Measurements from ENCODE around the gene CENPU.
"Not testable (repeated sequence)": the region's sequence is repeated elsewhere in the genome, so short reads cannot be mapped to it uniquely, and the experiment has no call there.

The CENPU gene, protein sequence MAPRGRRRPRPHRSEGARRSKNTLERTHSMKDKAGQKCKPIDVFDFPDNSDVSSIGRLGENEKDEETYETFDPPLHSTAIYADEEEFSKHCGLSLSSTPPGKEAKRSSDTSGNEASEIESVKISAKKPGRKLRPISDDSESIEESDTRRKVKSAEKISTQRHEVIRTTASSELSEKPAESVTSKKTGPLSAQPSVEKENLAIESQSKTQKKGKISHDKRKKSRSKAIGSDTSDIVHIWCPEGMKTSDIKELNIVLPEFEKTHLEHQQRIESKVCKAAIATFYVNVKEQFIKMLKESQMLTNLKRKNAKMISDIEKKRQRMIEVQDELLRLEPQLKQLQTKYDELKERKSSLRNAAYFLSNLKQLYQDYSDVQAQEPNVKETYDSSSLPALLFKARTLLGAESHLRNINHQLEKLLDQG

DNA sequence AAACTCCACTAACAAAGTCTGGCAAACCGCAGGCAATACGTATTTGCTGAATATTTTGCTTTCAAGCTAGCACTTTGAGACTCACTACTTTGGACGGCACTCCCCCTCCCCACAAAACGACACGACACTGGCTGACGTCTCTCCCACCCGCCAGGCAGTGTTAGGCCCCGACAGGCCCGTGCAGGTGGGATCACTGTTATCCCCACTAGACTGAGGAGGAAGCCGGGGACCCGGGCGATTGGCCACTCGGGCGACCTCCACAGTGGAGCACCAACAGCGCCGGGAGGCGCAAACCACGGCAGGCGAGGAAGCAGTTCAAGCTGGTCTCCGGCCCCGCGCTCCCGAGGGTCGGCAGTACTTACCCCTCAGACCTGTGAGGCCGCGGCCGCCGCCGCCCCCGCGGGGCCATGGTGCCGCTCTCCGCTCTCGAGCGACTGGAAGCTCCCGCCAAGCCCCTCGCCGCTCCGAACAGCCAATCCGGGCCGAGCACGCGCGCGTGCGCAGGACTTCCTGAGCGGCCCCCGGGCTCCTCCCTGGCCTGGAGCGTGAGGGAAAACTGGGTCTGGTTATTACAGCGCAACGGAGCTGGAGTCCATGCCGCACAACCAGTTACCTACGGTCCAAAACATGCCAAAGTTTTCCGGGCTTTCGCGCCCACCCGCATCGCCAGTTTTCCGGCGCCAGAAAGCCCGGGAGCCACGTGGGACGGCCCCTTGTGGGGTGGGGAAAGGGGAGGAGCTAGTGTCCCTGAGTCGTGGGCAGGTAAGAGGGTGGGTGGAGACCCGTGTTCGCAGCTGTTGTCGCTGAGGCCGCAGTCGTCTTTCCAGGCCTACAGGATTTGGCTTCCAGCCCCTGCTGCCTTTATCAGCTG, at the start of gene CENPU:
CENPU (minus strand) TSS at position 443 of the 871 bp plus-strand sequence; CDS start at position 409, 34 bp downstream.
- peak; percentile 96 for DNase-seq

DNA sequence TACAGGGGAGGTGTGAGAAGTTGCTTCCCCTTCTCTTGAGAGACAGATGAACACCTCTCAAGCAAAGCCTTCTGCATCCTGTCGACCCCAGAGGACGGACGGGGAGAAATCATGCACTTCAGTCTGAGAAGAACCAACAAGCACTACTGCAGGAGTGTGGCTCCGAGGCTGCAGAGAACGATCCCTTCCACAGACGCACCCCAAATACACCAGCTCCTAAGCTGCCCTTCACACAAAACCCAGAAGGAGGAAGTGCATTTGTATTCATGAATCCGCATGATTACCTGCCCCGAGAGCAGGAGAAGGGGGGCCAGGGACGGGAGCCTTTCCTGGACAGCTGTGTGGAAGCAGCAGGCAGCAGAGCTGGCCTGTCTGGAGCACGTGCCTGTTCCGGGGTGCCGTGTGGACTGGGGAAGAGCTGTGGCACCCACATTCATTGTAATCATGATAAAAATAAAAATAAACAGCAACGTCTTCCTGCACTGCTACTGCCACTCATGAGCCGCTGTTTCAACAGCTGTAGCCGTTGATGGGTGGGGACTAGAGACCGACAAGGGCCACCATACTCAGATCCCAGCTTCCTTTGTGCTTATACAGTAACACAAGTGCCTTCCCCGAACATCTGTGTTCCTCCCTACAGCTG, 49.0 kb upstream of the CENPU start:
- DNase-seq, result no peak

DNA sequence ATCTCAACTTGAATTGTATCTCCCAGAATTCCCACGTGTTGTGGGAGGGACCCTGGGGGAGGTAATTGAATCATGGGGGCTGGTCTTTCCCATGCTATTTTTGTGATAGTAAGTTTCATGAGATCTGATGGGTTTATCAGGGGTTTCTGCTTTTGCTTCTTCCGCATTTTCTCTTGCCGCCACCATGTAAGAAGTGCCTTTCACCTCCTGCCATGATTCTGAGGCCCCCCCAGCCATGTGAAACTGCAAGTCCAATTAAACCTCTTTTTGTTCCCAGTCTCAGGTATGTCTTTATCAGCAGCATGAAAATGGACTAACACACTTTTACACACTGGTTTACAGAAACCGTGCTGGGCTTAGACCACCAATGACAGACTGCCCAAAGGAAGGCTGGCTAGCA, 45.3 kb upstream of the CENPU start:
- DNase-seq, result not testable (repeated sequence)

DNA sequence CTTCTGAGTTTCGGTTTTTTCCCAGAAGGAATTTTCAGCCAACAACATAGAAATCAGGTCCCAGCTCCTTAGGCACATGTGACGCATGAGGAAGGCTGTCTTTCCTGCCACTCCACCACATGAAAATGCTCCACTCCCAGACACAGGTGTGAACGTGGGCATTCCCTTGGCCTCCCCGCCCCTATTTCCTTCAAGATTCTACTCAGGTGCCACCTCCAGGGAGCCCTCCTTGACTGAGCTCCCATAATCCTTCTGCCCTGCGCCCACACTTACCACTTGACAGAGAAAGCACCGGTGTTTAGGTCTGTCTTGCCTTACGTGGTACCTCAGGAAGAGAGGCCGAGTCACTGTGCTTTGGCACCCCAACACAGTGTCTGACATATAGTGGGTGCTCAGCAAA, 44.4 kb upstream of the CENPU start:
- DNase-seq, result no peak

DNA sequence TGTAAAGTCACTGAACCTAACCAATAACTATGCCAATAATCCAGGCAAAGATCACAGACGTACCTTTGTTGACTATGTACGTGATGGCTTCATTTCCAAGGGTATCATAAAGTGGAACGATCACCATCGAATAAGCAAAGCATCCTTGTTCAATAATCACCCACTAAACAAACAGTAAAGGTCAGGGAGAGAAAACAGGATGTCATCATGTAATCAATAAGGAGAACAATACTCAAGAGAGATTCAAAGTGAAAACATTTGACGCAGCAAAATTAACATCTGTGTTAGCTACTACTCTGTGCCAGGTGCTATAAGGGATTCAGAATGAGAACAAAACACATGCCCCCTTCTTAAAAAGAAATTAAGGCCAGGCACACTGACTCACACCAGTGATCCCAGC, 42.9 kb upstream of the CENPU start:
- DNase-seq, result no peak

DNA sequence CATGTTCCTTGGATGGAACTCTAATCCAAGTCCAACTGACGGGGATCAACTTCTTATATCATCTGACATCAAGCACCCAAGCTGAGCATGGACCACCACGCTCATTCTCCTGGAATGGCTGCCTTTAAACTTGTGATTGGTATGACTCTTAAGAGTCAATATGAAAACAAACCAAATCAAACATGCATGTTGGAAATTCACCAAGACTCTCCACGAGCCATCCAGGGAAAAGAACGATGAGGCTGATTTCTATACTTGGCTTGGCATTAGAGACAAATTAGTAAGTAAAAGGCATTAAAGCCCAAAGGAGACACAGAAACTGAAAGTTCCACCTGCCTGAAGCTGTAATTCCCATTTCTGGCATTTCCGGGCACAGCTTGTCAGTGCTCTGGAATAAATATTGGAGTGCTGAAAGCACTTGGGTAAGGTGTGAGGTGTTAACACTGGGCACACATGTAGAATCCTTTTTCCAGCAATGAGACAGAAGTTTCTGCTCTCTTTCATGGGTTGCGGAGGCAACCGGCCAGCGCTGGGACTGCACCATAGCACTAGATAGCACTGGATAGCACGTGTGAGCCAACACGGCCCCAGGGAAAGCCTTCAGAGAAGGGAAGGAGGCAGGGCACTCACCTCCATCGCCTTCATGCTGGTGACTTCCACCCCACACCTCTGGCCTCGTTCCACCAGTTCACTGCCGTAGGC, 42.1 kb upstream of the CENPU start:
- DNase-seq, result no peak

DNA sequence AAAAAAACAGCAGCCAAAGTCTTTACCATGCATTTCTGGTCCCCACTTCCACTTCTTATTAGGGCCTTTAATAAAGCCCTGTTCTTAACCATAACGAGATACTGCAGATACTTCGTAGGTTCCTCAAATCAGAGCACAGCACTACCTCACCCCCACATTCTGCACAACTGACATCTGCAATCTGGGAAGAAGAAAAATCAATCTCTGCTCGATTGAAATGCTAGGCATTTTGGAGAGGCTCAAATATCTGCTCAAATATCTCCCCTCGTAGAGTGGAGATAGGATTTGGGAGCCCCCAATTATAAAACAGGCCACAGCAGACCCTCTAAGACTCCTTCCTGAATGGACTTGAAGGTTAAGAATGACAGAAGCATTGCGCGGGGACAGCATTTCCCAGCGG, 40.3 kb upstream of the CENPU start:
- DNase-seq, result no peak

DNA sequence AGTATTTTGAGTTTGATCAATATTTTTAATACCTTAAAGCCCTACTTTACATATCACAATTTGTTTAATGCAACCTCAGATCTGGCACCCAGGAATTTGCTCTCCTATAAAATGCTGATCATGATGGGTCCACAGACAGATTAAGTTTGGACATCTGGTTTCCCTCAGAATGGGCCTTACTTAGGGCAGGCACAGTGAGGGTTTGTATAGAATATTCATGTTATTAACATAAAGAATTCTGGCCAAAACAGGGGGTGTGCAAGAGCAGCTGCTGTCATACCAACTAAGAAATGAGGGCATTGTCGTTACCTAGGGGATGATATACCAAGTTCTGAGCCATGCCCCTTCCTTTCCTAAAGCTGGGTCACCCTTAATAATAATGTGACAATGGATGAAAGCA, 37.5 kb upstream of the CENPU start:
- no peak for DNase-seq

DNA sequence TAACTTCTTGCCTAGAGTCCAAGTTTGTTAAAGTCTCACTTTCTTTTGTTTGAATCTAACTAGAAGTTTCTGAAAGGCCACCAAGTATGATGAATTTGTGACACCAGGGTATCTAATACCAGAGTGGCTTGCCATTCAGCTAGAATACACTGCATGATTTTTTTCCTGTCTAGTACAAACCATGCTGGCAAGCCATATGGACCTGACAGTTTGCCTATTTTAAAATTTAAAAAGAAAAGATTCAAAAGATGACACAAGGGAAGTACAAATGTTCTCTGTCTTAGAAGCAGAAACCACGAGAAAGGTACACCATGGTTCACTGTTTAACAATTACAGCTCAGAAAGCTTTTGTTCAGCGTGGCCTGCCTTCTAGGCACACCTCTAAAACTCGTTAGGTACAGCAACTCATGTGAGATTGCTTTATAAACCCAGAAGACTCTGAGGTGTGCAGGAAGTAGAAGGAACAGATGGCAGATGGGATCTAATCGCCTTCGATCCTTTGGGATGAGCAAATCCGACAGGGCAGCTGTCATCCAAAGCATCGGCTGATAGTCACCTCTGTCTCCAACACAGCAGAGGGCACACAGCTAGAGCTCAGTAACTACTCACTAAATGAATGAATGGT, 35.4 kb upstream of the CENPU start:
- no peak for DNase-seq

DNA sequence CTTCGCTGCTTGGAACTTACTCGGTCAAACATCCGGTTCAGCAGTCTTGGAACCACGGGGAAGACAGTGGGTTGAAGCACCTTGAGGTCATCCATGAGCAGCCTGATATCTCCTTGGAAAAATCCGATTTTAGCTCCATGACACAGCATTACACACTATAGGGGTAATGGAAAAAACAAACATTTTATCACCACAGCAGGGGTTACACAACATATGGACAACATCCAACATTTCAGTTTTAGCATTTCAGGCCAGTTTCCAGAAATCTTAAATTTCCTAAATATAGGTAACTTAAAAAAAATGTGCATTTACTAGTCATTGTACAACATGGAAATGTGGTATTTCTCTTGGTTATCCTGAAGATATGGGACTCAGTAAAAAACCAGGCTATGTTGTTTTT, 34.4 kb upstream of the CENPU start:
- no peak for DNase-seq

DNA sequence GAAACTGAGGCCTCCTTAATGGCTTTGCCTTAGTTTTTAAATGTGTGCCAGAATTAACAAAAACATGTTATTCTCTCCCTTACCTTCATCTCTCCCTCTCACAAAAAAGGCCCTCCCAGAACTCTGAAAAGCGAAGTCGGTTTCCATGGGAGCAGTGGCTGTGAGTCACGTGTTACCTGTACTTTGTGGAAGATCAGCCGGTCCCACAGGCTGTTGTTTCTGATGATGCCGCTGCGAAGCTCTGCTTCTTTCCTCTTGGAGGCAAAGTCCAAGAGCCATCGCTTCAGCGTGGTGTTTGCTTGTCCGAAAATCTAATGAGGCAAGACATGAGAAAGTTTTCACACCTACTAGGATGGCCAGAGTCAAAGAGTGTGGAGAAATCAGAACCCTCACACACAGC, 32.5 kb upstream of the CENPU start:
- no peak for DNase-seq

DNA sequence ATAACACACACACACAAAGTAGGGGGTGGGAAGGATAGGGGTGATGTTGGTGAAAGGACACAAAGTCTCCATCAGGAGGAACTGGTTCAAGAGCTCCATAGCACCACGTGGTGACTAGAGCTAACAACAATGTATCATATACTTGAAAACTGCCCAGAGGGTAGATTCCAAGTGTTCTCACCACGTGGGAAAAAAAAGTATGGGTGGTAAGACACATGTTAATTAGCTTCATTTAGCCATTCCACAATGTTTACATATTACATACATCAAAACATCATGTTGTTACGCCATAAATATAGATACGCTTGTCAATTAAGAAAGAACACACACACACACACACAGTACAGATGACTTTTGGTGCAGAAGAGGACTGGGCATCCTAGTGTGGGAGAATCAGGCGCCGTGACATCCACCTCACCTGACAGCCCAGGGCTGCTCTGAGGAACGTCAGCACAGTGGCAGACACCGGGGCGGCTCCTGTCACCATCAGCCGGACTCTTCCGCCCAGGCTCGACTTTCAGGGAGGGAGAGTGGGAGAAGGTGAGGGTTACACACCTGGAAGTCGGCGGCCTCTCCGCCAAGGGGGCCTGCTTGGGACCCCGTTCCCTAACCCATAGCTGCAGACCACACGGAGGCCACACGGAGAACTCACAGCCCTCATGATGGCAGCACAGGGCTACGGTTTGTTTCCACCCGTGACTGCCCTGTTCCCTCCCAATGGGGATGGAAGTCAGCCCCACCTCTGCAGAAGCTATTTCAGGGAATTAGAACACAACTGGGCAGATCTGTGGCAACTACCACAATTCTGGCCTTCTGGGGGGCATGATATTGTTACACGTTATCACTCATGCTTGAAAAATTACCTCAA, 31.8 kb upstream of the CENPU start:
- no peak for DNase-seq

DNA sequence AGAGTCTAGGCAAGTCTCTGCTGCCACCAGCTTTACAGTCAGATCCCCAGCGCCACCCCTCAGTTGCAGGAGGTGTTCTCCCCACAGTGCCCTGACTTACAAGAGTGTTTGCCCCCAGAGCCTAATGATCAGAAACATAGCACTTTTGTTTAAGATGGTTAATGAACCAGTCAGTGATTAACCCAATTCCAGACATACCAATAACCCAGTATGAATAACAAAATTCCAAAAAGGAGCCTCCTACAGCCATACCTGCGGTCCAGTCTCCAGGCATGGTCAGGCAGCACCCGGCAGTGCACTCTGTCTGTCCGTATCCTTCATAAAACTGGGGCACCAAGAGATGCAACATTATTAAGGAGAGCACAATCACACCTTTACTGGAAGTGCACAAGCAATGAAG, 30.7 kb upstream of the CENPU start:
- DNase-seq, result no peak

DNA sequence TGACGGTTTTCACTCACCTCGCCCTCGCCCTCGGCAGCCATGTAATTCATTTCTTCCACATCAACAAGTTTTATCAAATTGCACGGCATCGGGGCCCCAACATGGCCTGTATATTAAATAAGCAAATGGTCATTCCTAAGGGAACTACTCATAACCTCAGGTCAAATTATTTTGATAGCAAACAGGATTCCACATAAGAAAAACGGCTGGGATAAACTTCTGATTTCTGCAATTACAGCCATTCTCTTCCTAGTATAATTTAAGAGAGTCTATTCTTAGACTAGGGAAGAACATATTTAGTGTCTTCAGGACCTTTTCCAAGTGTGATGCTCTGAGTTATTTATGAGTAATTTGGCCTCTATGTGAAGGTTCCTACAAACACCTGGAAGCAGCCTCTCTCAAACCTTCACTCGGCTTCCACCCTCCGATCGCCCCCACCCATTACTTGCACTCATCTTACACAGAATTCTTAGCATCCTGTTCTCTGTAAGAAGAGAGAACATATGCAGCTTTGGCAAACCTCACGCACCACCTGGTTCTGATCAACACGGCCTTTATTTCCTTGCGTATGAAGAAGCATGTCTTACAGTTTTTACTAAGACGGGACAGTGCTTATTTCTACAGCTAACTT, 29.4 kb upstream of the CENPU start:
- no peak for DNase-seq

DNA sequence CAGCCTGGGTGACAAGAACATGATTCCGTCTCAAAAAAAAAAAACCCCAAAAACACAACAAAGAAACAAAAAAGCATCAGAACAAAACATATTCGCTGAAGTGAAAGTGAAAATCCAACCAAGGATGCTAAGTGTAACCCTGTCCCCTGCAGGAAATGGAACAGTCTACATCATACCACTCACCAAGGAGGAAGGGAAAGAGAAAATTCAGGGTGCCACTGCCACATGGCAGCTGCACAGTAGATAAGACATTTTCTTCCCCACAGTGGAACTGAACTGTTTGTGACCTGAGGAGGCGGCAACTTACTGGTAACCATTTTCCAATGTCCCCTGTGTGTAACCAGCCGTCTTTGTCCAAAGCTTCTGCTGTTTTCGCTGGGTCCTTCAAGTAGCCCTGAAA, 28.2 kb upstream of the CENPU start:
- no peak for DNase-seq

DNA sequence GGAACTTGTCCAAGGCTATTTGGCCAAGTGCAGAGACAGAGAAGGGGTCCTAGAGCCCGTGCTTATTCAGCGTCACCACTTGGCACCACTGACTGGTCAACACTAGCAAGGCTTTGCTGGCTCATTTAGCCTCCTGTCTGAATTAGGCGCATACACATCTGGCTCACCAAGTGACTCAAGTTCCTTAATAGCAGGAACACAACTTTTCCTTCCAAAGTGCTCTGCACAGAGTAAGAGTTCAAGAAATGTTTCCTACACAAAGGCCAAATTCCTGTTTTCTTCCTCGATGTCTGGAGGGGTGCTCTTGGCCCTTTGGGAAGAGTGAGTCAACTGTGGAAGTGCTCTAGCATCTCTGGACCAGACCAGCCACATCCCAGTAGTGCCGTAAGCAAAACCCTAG, 26.8 kb upstream of the CENPU start:
- no peak for DNase-seq

DNA sequence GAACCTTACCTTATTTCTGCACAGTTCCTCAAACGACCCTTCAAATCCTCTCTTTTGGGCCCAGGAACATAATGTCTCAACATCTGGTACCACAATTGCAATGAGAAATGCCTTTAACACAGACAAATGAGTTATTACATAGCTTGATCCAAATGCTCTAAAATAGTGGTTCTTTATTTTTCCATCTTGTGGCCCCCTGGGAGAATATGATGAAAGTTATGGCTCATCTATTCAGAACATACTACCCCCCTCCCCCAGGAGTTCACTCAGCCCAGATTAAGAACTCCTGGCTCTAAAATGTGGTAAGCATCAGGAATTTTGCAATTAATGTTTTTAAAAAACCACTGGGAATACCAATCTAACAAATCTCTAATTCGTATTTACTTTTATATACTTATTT, 23.9 kb upstream of the CENPU start:
- no peak for DNase-seq

DNA sequence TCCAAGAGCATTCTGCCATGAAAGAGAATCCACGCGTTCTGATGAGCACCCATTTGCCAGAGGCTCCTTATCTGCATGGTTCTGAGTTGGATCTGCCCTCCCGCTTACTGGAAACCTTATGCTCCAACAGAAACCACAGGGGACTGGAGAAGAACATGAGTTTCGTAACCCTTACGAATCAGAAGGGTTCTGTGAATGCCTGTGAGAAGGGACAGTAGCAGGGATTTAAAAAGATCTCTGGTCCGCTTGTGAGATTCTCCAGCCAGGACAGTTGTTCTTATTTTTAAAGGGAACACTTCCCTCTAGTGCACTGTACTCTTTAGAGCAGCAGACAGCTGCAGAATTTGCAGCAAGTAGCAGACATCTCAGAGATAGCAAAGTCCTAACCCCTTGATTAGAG, 22.5 kb upstream of the CENPU start:
- no peak for DNase-seq

DNA sequence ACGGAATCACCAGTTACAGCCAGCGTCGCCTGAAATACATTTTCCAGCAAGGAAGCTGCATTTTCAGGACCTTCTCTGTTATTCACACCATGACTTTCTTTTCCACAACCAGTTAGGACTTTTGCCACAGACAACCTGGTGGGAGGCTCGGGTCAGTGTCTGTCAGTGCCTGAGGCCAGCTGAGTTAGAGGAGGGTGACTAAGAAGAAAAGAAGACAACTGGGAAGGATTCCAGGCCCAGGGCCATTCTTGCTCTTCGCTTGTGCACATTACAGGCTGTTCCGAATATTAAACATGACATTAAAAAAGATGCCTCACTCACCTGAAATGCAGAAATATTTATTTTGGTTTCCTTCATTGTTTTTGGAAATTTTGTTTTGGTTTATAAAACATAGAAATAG, 21.4 kb upstream of the CENPU start:
- no peak for DNase-seq

DNA sequence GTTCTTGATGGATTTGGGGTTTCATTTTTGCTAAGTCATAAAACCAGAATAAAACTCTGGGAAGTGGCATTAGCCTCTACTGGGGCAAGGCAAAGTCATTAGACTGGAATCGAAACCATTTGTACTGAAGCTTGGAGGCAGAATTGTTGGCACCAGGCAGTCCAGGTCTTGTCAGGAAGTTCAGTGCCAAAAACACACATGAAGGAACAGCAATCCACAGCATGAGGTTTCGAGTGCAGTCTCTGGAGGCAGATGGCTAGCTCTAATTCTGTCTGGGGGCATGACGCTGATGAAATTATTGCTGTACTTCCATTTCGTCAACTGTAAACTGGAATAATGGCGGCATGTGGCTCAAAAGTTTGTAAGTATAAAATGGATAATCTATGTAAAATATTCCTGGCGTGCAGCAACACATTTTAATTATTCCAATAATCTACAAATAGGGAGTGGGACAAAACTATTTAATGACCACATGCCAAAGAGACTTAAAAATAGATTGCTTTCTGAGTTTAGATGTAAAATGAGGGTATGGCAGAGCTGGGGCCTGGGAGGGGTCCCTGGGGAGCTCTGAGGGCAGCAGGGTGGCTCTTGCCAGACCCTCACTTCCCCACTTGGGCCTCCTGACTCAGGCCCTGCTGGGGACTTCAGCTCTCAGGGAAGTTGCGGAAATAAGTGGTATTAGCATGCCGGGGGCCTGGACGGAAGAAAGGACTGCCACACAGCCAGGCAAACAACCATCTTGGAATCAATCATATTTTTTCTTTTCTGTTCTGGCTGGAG, 18.8 kb upstream of the CENPU start:
- DNase-seq, result no peak
